Fibroblast of mammary gland (primary cell): ENCODE data around the gene SLC10A6.

Experiments used
- DNase-seq: peaks from one replicate; pipeline ENCODE4 v3.0.0-alpha.2; 2010; ENCODE audit warnings: low read depth
- H3K4me3 ChIP-seq: 2 replicates; pipeline ENCODE4 v1.5.1; 2011; ENCODE audit warnings: low read depth, mild to moderate bottlenecking, low read length, moderate library complexity; ENCODE audit not compliant: control insufficient read depth
- CTCF ChIP-seq: conservative IDR thresholded peaks from 2 replicates; pipeline ENCODE4 v1.5.1; 2011; ENCODE audit warnings: low read depth, low read length, inconsistent platforms; ENCODE audit not compliant: control insufficient read depth, insufficient read depth

The SLC10A6 gene

DNA sequence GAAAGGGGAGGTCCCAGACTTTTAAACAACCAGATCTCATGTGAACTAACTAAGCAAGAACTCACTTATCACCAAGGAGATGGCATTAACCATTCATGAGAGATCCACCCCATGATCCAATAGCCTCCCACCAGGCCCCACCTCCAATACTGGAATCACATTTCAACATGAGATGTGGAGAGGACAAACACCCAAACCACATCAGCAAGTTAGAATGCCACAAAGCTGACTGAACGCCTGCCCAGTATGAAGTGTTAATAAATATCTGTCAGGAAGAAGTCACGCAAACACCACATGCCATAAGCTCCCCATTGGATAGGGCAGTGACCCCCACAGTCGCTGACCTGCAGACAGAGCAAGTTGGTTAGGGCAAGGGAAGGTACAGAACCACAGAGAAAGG lies 14.3 kb downstream of the SLC10A6 start:
- H3K4me3 ChIP-seq = no peak overlapping the region
- TF ChIP-seq CTCF = no peak
- peak; percentile 66 for DNase-seq

GRCh38 chr4:86833615-86834014 lies 15.6 kb downstream of the SLC10A6 start:
- no peak overlapping the region for H3K4me3 ChIP-seq
- DNase-seq = no peak
- TF ChIP-seq CTCF = no peak

DNA sequence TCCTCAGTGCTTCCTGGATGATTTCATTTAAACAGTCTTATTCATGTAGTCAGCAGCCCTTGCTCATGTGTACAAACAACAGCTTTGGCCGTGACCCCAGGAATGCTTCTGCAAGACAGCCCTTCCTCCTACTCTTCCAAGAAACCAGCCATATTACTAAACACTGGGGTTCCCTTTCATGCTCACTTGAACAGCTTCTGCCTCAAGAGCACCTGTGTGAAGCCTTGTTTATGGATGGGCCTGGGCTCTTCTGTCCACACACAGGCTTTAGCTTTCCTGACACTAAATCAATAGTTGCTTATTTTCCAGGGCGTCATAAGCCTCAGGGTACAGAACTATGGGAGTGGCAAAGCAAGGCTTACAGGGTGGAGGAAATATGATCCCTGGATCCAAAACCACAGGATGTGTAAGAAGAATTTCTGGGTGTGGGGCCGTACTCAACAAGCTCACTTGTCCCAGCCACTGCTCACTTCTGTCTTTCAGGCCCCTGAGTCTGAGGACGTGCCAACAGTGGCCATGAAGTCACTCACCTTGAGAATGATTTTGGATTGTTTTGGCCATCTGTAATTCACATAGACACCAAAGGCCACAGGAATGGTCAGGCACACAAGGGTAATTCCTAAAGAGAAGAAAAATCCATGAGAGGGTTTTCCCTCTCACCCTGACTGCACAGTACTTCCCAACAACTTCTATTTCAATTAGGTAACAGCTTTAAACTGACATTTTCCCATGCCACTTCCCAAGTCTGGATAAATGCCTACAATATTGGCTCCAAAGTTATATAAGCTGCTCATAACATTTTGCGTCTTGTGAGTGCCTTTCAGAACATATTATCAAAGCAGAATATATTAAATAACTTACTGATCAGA lies 17.7 kb downstream of the SLC10A6 start:
- no peak overlapping the region for H3K4me3 ChIP-seq
- TF ChIP-seq CTCF = no peak
- DNase-seq = peak; percentile 91

DNA sequence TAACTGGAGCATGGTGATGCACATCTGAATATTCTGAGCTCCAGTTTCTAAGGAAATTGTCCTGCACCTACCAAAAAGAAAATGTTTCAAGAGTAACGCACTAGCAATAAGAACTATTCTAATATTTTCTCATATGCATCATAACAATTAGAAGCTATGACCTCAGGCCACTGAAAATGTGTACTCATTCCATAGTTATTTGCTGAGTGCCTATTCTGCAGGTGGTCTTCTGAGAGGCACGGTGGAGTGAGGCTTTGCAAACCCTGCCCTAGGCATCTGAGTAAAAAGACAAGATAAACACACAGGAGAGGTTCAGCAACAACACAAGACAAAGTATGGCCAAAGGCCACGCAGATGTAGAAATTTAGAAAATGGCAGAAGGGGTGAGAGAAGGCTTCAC lies 23.7 kb downstream of the SLC10A6 start:
- no peak overlapping the region for H3K4me3 ChIP-seq
- DNase-seq = no peak
- TF ChIP-seq CTCF = no peak

DNA sequence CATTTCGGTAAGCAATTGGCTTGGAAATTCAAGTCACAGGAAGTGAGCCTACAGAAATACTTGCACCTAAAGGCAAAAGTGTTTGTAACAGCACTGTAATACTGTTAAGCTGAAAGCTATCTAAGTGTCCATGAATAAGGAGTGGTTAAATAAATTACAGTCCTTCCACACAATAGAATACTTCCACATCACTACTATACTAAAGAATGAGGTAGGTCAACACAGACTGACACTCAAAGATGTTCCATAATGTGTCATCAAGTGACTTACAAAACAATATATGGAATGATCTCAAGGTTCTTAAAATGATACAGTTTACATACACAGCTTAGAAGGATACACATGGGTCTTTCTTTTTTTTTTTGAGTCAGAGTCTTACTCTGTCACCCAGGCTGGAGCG lies 27.0 kb downstream of the SLC10A6 start:
- no peak for DNase-seq
- no peak for TF ChIP-seq CTCF
- H3K4me3 ChIP-seq = no peak overlapping the region

- no peak for TF ChIP-seq CTCF
- no peak overlapping the region for H3K4me3 ChIP-seq
- DNase-seq = no peak
These were observed 28.0 kb downstream of the SLC10A6 start for GRCh38 chr4:86821151-86821550.
